Left lung (tissue), 10 donors: ENCODE results near the gene MASTL. TPM values are rescaled to one million over a fixed set of nuclear protein-coding genes. Genes with fewer than 3 reads are reported as not detected.

ENCODE experiments used
- ATAC-seq: fragments of 200-7000 bp; cut with Tn5 transposase; one replicate; pipeline ENCODE4 v1.9.1; 2020; ENCODE audit warnings: moderate library complexity
- DNase-seq, 4 donors: peaks; one replicate each; pipeline ENCODE4 v3.0.0-alpha.2; 2013 to 2020
- H3K27ac ChIP-seq, 2 donors: fragments of 200-600 bp; sonication (generic) in 1 of 2; one replicate each; pipeline versions ENCODE4 v1.5.0 to v1.8.0; 2020 to 2021
- H3K27me3 ChIP-seq, 2 donors: fragments of 200-600 bp; sonication (generic) in 1 of 2; one replicate each; pipeline versions ENCODE4 v1.5.0 to v1.8.0; 2020 to 2021
- H3K36me3 ChIP-seq, 2 donors: fragments of 200-600 bp; sonication (generic) in 1 of 2; one replicate each; pipeline versions ENCODE4 v1.5.0 to v1.8.0; 2020 to 2021
- H3K4me1 ChIP-seq, 2 donors: fragments of 200-600 bp; one replicate each; pipeline ENCODE4 v1.8.0; 2021
- H3K4me3 ChIP-seq, 2 donors: fragments of 200-600 bp; sonication (generic) in 1 of 2; one replicate each; pipeline versions ENCODE4 v1.5.0 to v1.8.0; 2020 to 2021; ENCODE audit warnings: mild to moderate bottlenecking in 1 of 2
- H3K9me3 ChIP-seq, 2 donors: fragments of 200-600 bp; sonication (generic) in 1 of 2; one replicate each; pipeline versions ENCODE4 v1.5.0 to v1.8.0; 2020 to 2021
- intact Hi-C, 2 donors: fragments of 100-400 bp; cut with DNase I; formaldehyde crosslinking; loops; one replicate each; pipeline versions ENCODE4 v1.11.2 to v1.14.2; 2022
- polyA plus RNA-seq, 6 donors: library from polyadenylated mRNA; unstranded; fragments of 120-200 nt; gene quantifications; one replicate each; pipeline ENCODE4 v1.2.1, GENCODE V29; 2013; ENCODE audit not compliant: insufficient read length in 6 of 6
- total RNA-seq, 2 donors: library from RNA; stranded (reverse); fragmentation: NEBNext Ultra II Directional; extraction: Animal tissue kit (Norgen Biotek cat#: 25700); gene quantifications; one replicate each; pipeline ENCODE4 v1.2.1, GENCODE V29; 2021
- TF ChIP-seq, protein P1 (sequence below), 2 donors: fragments of 200-600 bp; sonication (generic) in 1 of 2; IDR thresholded peaks; one replicate each; pipeline versions ENCODE4 v1.5.0 to v1.8.0; 2021; ENCODE audit warnings: antibody characterized with exemption in 2 of 2
- donor health status: DM: no; HTN: yes; CAD: no.
- donor health status: DM: no; HTN: no; CAD: no.

Gene MASTL
- total and polyA plus RNA-seq, 8 donors = 7.1 to 18.1 (median 11.9) TPM

DNA sequence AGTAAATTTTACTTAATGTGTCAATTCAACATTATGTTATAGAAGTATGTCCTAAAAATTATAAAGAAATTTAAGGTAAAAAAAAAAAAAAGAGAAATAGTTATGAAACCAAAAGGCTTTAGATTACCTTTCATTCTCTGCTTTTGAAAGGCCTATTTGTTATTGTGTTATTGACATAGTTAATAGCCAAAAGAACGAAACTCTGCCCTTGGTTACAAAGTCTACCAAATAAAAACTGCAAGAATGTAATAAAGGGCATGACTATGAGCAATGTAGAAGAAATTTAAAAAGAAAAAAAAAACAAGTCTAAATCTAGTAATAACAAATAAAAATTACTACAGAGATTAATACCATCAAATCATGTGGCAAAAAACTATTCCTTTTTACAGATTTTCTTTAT is 74.9 kb downstream of the MASTL start:
- Histone ChIP-seq H3K36me3 (peaks cover 0 to 55% of the 10 kb centered on the region in 2 donors), H3K4me3 (no peak overlapping the region), H3K27ac (no peak overlapping the region), H3K9me3 (no peaks in the 10 kb centered on the region), H3K27me3 (no peaks in the 10 kb centered on the region), H3K4me1 (no peaks in the 10 kb centered on the region)
- no peak for ATAC-seq
- no peak for DNase-seq
- intact Hi-C loops = no loop called here
- TF ChIP-seq, protein P1, sequence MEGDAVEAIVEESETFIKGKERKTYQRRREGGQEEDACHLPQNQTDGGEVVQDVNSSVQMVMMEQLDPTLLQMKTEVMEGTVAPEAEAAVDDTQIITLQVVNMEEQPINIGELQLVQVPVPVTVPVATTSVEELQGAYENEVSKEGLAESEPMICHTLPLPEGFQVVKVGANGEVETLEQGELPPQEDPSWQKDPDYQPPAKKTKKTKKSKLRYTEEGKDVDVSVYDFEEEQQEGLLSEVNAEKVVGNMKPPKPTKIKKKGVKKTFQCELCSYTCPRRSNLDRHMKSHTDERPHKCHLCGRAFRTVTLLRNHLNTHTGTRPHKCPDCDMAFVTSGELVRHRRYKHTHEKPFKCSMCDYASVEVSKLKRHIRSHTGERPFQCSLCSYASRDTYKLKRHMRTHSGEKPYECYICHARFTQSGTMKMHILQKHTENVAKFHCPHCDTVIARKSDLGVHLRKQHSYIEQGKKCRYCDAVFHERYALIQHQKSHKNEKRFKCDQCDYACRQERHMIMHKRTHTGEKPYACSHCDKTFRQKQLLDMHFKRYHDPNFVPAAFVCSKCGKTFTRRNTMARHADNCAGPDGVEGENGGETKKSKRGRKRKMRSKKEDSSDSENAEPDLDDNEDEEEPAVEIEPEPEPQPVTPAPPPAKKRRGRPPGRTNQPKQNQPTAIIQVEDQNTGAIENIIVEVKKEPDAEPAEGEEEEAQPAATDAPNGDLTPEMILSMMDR (IDR thresholded peaks at IDR 0.05) = no peak

DNA sequence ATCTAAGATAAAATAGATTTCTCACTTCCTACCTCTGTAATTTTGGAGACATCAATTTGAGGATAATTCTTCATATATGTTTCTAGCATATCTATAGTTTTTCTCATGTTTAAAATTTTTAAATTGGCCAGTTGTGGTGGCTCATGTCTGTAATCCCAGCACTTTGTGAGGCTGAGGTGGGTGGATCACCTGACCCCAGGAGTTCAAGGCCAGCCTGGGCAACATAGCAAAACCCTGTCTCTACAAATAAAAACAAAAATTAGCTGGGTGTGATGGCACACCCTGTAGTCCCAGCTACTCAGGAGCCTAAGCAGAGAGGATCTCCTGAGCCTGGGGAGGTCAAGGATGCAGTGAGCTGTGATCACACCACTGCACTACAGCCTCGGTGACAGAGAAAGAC is 80.6 kb downstream of the MASTL start:
- TF ChIP-seq, protein P1 (IDR thresholded peaks at IDR 0.05) = no peak
- no peak overlapping the region for H3K27ac ChIP-seq
- H3K36me3 ChIP-seq = peaks cover 0 to 22% of the 10 kb centered on the region in 2 donors
- DNase-seq = no peak
- H3K27me3 ChIP-seq = no peaks in the 10 kb centered on the region
- intact Hi-C loops = no loop called here
- no peaks in the 10 kb centered on the region for H3K9me3 ChIP-seq
- no peak overlapping the region for H3K4me3 ChIP-seq
- ATAC-seq = no peak
- peaks cover 3 to 24% of the 10 kb centered on the region in 2 donors for H3K4me1 ChIP-seq

Other genes with a start within 250 kb of the MASTL start
- gene ANKRD26, start 54.9 kb upstream of the MASTL start, total RNA-seq = 1 to 10 TPM; 6.6 to 8.0 TPM
- gene ANKRD26, start 54.9 kb upstream of the MASTL start, polyA plus RNA-seq = 10 to 100 TPM; 13.7 to 23.4 (median 18.6) TPM
- gene YME1L1, start 968 bp upstream of the MASTL start, total RNA-seq = 100 to 1,000 TPM; 100 to 103 TPM
- 100 to 1,000 TPM; 102 to 117 (median 105) TPM for gene YME1L1, start 968 bp upstream of the MASTL start, polyA plus RNA-seq
- 10 to 100 TPM; 25.6 to 26.3 TPM for gene ACBD5, start 85.4 kb downstream of the MASTL start, total RNA-seq
- 10 to 100 TPM; 22.7 to 25.8 (median 23.4) TPM for gene ACBD5, start 85.4 kb downstream of the MASTL start, polyA plus RNA-seq